Stimulated activated naive CD4-positive, alpha-beta T cell treated with Interleukin-2 at 50 U/mL for 16 hours (primary cell): ENCODE data around the gene INPP5A.
"Not testable (repeated sequence)": the region's sequence is repeated elsewhere in the genome, so short reads cannot be mapped to it uniquely, and the experiment has no call there.

ENCODE experiments used
- DNase-seq: peaks from one replicate; lab custom pipeline; 2025; lab: John Stamatoyannopoulos, UW

The INPP5A gene, protein sequence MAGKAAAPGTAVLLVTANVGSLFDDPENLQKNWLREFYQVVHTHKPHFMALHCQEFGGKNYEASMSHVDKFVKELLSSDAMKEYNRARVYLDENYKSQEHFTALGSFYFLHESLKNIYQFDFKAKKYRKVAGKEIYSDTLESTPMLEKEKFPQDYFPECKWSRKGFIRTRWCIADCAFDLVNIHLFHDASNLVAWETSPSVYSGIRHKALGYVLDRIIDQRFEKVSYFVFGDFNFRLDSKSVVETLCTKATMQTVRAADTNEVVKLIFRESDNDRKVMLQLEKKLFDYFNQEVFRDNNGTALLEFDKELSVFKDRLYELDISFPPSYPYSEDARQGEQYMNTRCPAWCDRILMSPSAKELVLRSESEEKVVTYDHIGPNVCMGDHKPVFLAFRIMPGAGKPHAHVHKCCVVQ

DNA sequence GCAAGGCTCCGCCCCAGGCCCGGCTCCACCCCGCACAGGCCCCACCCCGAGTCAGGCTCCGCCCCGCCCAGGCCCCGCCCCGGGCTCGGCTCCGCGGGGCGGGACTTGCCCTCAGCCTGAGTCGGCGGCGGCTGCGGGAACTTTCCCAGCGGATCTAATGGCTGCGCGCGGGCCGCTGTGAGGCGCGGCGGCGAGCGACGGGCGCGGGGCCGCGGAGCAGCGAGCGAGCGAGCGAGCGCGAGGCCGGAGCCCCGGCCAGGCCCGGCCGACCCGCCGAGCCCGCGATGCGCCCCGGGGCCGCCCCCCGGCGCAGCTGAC, at the start of gene INPP5A:
Gene INPP5A, plus strand, starts transcription at position 104 of the 318 bp plus-strand sequence. CDS start 310 bp downstream, outside the sequence.
- DNase-seq: no peak

DNA sequence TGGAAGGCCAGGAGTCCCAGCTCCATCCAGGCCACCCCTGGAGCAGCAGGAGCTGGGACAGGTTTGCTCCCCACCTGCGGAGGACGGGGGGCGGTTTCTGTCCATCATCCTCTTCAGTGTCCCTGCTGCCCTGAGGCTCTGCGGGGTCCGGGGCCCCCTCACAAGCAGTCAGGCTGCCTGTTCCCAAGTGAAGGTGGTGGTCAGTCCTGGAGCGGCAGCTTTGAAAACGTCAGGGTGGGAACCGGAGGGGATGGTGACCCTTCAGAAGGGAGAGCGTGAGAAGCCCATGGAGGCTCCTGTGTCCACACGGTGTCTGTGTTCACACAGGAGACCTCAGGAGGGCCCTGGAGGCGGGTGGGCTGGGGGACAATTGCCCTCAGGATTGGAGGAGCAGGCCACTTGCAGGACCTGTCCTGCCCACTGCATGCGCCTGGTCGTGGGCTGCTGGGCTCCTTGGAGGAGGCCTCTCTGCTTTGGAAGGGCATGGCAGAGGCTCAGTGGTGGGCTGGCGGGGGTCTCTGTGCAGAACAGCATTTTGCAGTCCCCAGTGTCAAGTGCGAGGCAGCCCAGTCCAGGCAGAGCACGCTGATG, 49.3 kb upstream of the INPP5A start:
- DNase-seq: no peak

DNA sequence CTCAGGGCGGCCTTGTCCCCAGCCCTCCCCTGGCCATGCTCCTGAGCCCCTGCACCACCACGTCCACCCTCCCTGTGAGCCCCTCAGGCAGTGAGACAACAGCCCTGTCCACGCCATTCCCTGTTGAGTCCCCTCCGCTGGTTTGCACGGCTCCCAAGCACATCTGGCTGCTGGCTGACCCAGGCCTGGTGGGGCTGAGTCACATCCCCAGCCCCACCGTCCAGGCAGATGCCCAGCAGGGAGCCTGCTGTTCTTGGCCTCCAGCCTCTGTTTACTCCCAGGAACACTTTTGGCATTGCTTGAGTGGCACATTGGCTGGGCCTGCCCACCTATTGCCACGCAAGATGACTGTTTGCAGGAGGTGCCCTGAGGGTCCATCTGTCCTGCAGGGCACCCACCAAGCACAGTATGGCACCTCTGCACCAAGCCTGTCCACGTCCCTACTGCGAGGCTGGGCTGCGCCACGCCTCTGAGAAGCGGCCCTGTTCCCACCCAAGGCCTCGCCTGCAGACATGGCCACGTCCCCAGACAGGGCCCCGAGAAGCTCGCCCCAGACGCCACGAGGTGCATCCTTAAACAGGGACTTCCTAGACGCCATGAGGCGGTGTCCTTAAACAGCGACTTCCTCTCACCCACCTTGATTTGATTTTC, 48.4 kb upstream of the INPP5A start:
- no peak for DNase-seq

DNA sequence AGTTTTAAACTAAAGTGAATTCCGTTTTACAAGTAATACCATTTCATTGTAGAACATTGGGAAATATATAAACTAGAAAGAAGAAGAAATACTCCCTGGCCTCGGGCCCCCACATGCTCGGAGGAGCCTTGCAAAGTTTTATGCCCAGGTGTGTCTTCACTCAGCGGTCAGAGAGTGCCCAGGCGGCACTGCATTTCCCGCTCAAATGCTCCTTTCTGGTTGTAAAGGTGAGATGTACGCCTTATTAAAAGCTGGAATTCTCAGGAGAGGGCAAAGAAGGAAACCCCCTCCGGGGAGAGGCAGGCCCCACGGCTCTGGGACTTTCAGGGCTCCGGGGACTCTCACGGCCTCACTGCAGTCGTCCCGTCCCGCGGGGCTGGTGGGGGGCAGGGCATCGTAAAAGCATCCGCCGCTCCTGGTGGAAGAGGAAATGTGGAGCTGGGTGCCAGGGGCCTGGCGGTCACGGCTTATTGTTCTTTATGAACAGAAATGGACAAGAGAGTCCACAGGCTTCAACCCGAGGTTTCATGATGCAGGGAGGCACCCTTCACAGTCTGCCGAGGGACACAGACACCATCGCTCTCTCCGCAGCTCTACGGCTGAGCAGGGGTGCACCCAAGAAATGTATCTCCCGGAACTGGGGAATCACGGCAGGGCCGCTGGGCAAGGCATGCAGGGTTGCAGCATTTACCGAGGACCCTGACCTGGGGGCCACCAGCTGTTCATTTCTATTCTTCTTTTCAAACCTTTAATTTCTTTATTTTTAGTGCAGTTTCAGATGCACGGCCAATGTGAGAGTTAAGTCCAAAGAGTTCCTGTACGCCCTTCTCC, 47.7 kb upstream of the INPP5A start:
- no peak for DNase-seq

DNA sequence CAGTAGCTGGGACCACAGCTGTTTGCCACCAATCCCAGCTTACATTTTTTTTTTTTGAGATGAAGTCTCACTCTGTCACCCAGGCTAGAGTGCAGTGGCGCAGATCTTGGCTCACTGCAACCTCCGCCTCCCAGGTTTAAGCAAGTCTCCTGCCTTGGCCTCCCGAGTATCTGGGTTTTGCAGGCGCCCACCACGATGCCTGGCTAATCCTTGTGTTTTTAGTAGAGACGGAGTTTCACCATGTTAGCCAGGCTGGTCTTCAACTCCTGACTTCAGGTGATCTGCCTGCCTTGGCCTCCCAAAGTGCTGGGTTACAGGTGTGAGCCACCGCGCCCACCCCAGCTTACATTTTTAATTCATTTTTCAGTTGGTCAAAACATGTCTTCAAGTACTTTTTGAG, 46.1 kb upstream of the INPP5A start:
- DNase-seq: not testable (repeated sequence)

DNA sequence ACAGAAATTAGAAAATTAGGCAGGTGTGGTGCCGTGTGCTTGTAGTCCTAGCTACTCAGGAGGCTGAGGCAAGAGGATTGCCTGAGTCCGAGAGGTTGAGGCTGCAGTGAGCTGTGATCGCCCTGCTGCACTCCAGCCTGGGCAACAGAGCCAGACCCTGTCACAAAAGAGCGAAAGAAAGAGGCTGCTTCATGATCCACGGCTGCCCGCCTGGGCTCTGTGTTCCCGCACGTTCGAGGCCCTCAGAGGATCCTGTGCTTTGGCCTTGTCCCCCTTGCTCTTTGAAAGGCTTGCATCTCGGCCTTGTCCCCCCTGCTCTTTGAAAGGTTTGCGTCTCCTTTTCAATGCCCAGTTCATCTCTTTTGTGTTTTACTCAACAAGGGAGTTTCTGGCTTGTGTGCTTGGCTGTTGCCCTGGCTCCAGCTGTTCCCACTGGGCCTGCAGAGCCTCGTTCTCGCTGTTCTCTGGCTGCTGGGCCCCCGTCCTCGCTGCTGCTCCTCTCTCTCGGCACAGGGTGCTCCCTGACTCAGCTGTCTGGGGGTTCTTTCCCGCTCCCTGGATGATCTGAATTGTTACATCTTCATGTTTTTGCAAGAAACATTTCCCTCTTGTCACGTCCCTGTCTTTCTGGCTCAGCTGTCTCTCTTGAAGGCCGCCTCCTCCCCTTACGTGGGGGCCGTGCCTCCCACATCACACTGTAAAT, 45.1 kb upstream of the INPP5A start:
- no peak for DNase-seq

DNA sequence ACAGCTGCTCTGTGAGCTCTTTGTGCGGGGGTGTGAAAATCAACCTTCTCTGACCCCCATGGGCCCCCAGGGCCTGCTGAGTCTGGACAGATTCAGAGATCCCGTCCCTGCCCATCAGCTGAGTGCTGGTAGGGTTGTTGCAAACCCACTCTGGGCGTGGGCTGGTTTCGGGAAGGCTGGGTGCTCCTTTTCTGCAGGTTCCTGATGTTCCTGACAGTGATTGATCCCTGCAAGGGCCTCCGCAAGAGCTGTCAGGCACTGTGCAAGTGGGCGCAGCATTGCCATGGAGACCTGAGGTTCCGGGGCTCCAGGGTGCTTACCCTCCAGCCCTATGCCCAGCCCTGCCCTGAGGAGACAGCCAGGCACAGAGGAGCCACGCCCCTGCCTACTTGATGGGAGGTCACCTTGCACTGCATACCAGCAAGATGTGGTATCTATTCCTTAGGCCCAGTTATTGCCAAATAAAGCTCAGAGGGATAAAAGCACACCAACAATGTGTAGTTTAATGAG, 44.3 kb upstream of the INPP5A start:
- DNase-seq: no peak

DNA sequence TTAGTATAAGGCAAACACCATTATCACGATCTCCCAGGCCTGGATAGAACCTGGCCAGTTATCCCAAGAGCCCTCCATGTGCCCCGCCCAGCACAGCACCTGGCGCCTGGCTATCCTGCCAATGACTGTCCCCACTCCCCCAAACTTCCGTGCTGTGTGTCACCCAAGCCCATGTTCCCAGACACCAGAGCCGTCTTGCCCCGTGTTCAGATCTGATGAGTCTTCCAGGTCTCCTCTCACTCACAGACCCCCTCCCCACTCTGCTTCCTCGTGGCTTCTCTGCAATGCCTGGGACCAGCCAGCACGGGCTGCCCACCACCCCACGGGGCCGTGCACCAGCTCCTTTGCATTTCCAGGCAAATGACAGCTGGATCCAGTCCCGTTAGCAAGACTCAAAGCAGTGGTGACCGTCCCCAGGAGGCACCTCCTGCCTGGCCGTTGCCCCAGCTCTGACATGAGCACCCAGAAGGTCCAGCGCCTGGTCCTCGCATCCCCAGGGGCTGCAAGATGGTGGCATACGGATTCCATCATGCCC, 43.8 kb upstream of the INPP5A start:
- no peak for DNase-seq

DNA sequence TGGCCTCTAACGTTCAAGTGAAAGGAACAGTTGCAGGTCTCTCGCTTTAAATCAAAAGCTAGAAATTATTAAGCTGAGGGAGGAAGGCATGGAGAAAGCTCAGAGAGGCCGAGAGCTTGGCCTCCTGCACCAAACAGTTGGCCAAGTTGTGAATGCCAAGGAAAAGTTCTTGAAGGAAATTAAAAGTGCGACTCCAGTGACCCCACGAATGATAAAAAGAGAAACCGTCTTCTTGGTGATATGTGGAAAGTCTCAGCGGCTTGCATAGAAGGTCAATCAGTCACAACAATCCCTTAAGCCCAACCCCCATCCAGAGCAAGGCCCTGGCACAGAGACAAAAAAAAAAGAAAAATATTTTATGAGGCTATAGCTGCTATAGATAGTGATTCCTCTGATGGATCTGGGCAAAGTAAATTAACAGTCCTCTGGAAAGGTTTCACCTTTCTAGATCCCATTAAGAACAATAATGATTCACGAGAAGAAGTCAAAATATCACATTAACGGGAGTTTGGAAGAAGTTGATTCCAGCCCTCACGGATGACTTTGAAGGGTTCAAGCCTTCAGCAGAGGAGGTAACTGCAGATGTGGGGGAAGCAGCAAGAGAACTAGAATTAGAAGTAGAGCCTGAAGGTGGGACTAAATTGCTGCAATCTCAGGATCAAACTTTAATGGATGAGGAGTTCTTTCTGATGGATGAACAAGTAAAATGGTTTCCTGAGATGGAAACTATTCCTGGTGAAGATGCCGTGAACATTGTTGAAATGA, 42.5 kb upstream of the INPP5A start:
- no peak for DNase-seq

DNA sequence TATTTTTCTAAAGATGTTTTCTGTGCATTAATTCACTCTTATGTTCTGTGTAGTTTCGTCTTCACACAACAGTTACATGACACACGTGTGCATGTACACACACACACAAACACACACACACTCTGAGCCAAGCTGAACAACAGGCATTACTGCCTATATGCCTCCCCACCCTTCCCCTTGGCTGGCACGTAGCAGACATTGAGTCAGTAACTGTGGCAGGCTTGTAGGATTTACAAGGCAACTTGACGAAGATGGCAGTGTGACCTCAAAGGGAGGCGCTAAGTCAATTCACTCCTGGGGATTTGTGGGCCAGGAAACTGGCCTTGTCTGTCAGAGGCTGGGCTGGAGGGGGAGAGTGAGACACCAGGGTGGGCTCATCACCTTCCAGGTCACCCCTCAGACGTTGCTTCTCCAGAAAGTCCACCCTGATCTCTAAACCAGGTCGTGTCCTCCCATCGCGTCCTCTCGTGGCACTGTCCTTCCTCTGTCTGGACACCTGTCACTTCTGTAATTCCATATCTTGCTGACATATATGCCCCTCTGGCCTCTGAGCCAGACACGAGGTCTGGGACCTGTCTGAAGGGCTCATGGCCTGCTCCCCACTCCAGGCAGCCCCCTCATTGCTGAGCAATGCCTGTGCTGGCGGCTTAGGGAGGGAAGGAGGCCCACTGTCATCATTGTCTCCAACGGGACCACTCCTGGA, 41.1 kb upstream of the INPP5A start:
- DNase-seq: no peak

DNA sequence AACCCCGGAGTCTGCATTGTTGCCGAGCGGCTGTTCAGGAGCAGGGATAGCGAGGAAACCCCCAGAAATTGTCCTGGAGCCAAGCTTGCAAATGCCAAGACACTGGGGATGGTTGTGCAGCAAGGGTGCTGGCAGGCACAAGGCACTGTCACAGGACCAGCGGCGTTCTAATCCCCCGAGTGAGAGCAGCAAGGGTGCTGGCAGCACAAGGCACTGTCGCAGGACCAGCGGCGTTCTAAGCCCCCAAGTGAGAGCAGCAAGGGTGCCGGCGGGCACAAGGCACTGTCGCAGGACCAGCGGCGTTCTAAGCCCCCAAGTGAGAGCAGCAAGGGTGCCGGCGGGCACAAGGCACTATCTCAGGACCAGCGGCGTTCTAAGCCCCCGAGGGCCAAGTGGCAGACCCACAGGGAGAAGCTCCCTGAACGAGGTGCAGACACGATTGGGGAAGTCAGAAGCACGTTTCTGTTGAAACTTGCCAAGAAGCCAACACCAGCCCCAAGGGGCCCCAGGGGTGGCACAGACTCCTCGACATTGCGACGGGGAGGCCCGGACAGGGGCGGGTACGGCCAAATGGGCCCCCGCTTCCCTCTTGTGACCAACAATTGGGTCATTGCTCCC, 40.4 kb upstream of the INPP5A start:
- no peak for DNase-seq

DNA sequence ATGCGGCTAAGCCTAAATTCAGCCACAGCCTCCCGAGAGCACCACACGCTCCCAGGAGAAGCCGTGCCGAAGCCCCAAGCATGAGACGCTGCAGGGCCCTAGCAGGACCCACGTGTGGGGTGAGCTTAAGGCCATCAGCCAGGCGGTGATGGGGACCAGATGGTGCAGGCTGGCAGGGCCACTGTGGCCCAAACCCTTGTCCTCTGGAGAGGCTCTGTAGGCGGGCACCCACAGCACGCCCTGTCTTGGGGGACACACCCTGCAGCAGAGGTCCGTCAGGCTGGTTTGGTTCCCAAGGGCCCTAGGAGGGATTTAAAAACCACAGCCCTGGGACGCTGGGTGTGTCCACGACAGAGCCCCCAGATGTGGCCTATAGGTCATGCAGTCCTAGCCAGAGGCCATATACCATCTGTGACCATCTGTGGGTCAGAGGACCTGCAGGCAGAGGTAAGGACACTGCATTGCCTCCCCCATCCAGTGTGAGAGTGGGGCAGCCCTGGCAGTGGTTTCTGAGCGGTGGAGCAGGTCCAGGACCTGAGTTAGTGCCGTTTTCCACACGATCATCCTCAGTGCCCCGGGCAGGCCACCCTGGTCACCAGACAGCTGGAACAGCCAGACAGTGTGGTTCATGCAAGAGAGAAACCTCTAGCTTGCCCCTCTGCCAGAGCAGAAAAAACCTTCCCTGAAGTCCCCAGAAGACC, 39.6 kb upstream of the INPP5A start:
- no peak for DNase-seq

DNA sequence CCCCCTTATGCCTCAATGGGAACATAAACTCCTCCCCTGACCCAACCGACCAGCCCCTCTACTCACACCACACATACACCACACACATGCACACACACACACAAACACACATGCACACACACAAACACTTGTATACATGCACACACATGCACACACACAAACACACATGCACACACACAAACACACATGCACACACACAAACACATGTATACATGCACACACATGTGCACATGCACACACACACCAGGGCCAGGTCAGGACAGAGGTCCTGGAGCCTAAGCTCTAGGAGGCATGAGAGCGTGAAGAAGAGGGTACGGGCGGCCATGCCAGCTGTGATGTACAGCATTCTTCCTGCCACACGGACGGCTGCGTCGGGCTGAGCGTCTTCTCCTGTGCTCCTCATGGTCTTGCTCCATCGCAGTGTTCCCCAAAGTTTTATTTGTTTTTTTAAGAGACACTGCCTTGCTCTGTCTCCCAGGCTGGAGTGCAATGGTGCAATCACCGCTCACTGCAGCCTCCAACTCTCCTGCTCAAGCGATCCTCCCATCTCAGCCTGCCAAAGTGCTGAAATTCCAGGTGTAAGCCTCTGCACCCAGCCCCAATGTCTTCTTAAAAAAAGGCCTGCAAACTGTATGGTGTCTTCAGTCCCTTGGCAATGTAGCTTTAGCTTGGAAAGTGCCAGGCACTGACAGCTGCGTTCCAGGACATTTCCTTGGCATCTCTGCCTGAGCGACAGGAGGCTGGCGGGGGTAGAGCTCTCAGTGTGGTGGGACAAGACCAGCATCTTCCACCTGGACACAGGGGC, 38.8 kb upstream of the INPP5A start:
- DNase-seq: no peak

DNA sequence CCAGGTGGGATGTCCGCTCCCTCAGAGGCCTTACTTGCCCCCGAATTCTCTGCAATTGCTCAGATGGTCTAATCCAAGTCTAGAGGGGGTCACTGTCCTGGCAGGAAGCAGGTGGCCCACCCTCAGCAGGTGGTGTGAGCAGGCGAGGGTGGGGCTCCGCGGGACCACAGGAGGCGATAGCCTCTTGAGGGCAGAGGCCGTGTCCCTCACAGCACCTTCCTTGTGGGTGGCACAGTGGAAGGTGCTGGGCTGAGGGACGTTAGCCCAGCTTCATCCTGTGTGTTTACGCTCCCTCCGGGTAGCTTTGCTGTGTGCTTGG, 38.3 kb upstream of the INPP5A start:
- DNase-seq: no peak

DNA sequence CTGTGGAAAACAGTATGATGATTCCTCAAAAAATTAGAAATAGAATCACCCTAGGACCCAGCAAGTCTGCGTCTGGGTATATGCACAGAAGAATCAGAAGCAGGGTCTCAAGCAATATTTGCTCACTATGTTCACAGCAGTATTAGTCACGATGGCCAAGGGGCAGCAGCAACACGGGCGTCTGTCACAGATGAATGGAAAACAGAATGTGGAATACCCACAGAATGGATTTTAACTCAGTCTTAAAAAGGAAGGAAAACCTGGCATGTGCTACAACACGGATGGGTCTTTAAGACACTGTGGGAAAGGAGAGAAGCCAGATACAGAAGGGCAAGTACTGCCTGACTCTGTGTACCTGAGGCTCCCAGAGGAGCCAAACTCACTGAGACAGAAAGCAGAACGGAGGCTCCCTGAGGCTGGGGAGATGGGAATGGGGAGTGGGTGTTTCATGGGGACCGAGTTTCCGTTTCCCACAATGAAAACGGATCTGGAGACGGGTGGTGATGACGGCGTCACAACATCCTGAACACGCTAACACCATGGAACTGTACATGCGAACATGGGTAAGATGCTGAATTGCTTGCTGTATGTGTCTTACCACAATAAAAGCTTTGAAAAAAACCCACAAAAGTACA, 36.7 kb upstream of the INPP5A start:
- DNase-seq: no peak

DNA sequence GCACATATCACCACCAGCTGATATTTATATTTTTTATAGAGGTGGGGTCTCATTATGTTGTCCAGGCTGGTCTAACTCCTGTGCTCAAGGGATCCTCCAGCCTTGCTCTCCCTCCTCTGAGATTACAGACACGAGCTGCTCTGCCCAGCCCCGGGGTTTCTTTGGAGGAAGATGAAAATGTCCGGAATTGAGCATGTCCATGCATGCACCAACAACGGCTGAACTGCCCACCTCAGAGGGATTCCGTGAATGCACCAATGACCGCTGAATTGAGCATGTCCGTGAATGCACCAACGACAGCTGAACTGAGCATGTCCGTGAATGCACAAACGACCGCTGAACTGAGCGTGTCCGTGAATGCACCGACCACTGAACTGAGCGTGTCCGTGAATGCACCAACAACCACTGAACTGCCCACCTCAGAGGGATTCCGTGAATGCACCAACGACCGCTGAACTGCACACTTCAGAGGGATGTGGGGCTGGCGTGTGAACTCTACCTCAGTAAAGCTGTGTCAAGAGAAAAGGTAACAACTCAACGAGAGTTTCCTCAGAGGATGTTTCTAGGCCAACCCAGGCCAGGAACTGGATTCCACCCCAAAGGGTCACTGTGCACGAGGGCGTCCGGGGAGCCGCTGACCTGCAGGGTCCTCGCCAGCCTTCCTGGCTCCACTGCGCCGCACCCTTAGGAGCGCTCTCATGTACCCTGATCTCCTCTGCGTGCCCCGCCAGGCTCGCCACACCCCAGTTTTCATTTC, 34.9 kb upstream of the INPP5A start:
- no peak for DNase-seq
